Activated CD4-positive, alpha-beta T cell treated with anti-CD3 and anti-CD28 coated beads, Interleukin-2, amount 50 U/mL, for 4 hours (primary cell): ENCODE data around the gene PPA1.
"Not testable (repeated sequence)": the region's sequence is repeated elsewhere in the genome, so short reads cannot be mapped to it uniquely, and the experiment has no call there.

Experiments used
- DNase-seq, 2 experiments: peaks; one replicate each; pipeline ENCODE4 v3.0.0-alpha.2; 2020

PPA1 gene

DNA sequence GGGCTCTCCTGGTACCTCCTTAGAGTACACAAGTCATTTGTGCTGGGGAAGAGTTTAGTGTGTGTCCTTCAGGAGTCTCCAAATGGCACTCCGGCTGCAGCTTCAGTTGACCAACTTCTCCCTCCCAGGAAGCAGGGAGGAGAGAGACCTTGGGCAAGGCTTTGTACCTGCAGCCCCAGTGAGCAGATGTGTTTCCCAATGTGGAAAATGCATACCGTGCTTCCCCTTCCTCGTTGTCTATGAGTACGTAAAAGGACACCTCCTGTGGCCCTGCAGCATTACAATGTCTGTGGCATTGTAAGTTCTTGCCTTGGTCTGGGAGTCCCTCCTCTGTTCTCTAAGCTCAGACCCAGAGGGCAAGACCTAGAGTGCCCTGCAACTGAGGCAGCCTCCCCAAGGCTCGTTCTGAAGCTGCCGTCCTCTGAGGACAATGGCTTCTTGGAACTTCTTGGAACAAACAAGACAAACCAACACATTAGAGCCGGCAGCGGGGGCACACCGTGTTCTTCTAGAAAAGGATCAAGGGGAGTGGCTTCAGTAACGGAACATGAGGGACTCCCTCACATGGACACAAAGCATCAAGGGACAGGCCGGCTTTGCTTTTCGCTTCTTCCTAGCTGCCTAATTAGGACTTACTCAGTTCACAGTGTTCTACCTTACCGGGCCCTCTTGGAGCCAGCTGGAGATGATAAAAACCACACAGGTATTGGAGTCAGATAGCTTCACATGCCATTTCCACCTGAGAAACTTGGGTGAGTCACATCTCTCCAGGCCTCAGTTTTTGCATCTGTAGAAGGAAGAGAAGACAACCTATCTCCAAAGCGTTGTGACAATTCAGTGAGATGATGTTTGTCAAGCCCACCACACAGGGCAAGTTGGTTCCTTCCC lies 20.9 kb upstream of the PPA1 start:
- no peak for DNase-seq

DNA sequence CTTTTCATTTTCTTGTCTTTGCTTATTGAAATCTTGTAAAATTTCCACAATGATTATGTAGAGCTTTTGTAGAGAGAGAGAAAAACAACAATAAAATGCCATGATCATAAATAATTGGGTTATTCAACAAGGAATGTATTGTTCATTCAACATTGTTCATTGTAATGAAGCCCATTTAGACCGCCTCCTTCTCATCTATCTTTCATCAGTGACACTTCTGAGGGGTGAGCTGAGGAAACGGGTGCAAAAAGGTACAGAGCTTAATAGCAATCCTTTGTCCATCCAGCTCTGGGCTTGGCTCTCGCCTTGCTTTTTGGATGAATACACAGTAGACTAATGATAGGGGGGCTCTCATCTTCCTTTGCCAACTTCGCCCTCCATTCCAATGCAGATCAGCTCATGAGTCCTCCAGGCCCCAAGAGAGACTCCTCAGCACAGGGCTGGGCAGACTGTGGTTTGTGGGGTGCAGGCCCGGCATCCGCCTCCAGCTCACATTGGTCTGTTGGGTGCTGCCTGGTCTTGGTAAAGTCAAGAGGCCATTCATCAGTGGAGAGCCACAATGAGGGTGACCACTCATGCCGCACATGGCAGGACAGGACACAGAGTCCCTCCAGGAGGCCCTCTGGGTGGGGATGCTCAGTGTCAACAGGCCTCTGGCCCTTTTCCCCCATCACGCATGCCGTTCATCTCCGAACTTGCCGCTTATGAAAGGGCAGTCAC lies 17.9 kb upstream of the PPA1 start:
- no peak for DNase-seq

DNA sequence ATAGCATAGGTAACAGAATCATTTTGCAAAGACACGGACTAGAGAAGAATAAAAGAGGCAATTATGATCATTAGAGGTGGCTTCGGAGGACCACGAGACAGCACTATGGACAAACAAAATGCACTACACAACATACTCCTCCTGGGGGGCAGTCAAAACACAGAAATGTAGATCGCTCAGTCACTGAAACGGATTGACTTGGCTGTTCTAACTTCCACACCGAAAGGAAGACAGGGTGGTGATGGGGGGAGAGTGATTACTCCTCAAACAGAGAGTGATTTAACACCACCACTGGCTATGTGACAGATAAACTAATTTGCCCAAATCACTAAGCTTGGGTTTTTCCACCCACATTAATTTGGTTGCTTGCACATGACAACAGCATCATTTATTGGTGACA lies 14.1 kb upstream of the PPA1 start:
- DNase-seq: no peak

DNA sequence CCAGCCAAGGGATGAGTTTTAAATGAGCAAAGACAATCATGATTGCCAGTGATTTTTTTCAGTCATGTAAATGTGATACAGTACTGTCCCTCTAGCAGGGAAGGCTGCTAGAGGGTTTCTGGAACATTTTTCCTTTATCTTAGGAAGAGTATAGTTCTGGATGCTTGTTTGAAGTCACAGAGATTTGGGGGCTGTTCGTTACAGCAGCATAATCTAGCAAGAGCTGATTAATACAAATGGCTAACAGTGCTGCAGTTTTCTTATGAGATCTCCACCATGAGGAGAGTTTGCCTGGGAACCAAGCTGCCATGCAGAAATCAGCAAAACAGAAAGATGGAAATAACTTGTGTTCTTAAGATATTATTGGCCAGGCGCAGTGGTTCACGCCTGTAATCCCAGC lies 7.9 kb upstream of the PPA1 start:
- DNase-seq: no peak

DNA sequence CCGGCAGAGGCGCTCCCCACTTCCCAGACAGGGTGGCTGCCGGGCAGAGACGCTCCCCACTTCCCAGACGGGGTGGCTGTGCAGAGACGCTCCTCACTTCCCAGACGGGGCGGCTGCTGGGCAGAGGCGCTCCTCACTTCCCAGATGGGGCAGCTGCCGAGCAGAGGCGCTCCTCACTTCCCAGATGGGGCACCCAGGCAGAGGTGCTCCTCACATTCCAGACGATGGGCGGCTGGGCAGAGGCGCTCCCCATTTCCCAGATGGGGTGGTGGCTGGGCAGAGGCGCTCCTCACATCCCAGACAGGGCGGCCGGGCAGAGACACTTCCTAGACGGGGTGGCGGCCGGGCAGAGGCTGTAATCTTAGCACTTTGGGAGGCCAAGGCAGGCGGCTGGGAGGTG lies 6.8 kb upstream of the PPA1 start:
- DNase-seq: not testable (repeated sequence)

DNA sequence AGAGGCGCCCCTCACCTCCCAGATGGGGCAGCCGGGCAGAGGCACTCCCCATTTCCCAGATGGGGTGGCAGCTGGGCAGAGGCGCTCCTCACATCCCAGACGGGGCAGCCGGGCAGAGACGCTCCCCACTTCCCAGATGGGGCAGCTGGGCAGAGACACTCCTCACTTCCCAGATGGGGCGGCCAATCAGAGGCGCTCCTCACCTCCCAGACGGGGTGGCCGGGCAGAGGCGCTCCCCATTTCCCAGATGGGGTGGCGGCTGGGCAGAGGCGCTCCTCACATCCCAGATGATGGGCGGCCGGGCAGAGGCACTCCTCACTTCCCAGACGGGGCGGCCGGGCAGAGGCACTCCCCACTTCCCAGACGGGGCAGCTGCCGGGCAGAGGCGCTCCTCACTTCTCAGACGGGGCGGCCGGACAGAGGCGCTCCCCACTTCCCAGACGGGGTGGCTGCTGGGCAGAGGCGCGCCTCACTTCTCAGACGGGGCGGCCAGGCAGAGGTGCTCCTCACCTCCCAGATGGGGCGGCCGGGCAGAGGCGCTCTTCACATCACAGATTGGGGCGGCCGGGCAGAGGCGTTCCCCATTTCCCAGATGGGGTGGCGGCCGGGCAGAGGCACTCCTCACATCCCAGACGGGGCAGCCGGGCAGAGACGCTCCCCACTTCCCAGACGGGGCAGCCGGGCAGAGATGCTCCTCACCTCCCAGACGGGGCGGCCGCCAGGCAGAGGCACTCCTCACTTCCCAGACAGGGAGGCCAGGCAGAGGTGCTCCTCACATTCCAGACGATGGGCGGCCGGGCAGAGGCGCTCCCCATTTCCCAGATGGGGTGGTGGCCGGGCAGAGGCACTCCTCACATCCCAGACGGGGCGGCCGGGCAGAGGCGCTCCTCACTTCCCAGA lies 6.1 kb upstream of the PPA1 start:
- DNase-seq: not testable (repeated sequence)

DNA sequence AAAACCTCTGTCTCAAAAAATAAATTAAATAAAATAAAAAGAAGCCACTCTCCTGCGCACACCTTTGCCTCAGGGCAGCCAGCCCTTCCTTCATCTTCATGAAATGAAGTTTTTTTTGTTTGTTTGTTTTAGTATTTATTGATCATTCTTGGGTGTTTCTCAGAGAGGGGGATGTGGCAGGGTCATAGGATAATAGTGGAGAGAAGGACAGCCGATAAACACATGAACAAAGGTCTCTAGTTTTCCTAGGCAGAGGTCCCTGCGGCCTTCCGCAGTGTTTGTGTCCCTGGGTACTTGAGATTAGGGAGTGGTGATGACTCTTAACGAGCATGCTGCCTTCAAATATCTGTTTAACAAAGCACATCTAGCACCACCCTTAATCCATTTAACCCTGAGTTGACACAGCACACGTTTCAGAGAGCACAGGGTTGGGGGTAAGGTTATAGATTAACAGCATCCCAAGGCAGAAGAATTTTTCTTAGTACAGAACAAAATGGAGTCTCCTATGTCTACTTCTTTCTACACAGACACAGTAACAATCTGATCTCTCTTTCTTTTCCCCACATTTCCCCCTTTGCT lies 4.8 kb upstream of the PPA1 start:
- DNase-seq: not testable (repeated sequence)

DNA sequence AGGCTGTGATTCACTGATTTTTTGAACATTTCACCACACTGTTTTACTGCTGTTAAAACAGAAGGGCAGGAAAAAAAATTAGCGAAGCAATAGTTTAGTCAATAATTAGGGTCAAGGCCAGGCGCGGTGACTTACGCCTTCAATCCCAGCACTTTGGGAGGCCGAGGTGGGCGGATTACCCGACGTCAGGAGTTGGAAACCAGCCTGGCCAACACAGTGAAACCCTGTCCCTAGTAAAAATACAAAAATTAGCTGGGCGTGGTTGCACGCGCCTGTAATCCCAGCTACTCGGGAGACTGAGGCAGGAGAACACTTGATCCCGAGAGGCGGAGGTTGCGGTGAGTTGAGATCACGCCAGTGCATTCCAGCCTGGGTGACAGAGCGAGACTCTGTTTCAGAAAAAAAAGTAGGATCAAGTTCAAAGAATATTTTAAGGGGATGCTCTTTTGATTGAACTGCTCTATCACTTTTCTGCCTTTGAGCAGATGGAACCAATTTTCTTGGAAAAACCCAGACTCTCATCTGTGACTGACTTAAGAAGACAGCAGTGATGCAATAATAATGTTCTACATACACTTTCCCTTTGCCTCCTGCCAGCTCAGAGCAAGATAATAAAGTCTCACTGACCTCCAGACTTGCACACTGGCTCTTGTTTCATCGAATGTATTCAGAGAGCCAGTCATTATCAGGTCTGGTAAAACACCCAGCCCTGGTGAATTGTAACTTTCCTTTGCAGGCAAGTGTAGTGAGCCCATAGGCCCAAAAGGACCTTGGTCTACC lies 1.6 kb upstream of the PPA1 start:
- DNase-seq: no peak

DNA sequence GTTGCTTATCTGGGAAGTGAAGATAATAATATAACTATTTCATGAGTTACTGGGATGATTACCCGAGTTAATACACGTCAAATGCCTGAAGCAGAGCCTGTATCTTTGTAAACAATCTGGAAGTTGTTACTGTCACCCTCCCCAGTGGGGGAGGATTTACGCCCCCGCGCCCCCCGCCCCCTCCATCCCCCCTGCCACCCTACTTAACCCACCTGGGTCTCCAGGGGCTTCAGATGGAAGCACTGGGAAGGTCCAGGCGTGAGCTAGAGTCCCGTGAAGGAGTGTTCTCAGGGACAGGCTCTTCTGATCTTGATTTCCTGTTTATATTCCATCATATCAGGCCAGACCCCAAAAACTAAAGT lies 691 bp upstream of the PPA1 start:
- no peak for DNase-seq

DNA sequence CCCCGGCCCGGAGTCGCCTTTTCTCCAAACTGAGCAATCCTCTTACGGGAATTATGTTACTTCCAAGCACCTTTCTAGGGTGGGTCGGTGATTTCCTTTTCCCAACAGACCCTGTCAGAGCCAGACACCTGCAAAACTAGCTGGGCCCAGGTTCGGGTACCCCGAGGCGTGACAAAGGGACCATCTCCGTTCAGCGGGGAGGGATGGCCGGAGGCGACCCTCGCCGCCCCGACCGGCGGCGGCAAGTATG lies 445 bp downstream of the PPA1 start:
- DNase-seq: peak; percentile 10 to 13

DNA sequence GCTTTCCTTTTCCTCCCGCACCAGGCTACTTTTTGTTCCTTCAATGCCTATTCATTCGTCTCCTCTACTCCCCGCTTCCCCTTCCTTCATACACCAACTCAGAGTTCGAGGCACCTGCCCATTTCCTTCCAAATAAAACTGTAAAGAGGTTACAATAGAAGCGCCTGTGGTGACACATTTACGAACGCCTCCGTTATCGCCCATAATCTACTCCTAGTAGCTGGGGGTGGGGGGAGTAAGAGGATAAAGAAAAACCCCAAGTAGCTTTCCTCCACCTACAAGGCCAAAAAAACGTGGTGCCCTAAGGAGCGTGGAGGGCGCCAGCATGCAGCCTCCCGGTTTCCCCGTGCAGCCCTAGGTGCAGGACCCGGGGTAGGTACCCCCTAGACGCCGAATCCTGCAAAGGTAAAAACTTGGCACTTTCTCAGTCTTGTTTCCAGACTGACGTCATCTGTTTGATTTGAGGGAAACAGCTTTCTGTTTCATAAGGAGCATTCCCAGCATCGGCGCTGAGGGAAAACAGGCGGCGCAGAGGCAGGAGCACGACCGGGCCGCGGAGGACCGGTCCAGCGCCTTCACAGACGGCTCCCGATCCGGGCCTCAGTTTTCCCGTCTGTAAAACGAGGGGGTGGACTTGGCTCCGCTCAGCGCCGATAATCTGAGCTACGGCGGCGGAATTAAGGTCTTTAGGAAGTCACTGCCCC lies 922 bp downstream of the PPA1 start:
- DNase-seq: peak; percentile 42 to 44

DNA sequence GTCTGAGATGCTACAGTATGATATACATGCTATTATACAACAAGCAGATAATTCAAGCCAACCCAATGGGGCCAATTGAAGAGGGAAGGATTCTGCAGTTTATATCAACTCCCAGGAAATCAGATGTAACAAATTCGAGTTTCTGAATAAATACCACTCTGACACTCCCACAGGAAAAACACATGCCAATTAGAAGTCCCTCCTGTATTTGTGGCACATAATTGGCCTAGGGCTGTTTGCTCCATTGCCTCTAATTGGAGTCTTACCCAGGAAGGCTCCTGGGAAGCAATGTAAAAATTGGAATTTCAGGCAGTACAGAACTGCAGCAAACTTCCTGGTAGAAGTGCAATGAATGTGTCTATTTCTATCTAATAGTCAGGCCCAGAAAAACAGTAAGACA lies 4.7 kb downstream of the PPA1 start:
- DNase-seq: no peak

DNA sequence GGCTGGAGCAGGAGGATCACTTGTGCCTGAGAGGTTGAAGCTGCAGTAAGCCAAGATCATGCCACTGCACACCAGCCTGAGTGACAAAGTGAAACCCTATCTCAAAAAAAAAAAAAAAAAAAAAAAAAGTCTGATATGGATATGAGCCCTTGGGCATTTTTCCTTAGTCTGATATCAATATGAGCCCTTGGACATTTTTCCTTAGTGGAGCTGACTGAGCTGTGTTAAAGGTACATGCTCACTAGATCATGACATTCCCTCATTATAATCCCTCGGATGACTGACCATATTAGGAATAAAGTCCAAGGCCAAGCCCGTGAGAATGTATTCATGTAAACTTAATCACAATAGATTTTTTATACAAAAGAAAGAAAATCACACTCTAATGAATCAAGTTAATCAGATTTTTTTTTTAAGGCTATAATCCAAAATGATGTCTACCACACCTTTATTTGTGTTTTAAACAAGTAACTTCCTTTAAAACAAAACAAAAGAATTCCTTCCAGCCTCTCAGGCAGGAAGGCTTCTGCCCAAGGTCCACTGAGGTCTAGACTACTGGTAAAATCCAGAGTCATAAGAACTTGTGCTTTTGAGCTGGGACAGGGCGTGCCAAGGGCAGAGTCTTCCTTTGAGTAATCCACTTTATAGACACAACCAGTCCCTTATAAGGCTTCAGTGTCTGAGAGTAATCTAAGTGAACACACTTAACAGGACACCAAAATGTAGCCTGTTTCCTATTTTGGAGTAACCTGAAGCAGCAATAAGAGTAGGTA lies 5.5 kb downstream of the PPA1 start:
- DNase-seq: no peak

DNA sequence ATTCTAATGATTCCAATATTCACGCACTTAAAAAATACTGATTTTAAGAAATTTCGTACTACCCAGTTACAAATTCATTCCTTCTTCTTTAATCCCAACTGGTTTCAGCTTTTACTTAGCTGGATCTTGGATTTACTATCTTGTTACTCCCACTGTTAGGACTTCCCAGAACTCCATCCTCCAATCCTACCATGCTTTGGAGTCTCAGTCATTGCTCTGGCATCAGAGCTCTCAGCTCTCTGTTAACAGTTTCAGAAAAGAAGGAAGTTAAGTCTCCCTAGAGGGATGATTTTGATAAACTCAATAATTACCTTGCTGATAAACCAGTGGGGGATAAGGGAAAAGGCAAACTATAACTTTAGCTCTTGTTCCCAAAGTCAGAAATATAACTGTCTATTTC lies 9.5 kb downstream of the PPA1 start:
- no peak for DNase-seq

DNA sequence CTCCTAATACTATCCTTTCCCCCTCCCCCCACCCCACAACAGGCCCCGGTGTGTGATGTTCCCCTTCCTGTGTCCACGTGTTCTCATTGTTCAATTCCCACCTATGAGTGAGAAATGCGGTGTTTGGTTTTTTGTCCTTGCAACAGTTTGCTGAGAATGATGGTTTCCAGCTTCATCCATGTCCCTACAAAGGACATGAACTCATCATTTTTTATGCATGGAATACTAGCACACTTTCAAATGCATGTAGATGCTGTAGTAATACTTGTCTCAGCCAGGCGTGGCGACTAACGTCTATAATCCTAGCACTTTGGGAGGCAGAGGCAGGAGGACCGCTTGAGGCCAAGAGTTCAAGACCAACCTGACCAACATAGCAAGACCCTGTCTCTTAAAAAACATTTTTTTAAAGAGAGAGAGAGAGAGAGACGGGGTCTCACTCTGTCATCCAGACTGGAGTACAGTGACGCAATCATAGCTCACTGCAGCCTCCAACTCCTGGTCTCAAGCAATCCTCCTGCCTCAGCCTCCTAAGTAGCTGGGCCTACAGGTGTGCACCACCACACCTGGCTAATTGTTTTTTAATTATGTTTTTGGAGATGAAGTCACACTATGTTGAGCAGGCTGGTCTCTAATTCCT lies 10.3 kb downstream of the PPA1 start:
- not testable (repeated sequence) for DNase-seq

DNA sequence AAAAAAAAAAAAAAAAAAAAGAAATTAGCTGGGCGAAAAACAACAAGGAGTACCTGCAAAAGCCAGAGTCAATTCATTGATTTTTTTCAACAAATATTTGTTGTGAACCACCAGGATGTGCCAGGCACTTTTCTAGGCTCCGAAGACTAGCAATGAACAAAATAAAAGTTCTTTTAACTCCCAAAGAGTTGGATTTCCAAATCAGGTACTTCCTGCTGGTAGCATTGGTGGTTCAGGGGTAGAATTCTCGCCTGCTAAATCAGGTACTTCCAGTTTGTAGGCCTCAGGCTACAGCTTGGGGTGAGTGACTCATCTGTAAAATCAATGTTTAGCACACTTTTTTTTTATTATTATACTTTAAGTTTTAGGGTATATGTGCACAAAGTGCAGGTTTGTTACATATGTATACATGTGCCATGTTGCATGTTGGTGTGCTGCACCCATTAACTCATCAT lies 10.9 kb downstream of the PPA1 start:
- DNase-seq: no peak

DNA sequence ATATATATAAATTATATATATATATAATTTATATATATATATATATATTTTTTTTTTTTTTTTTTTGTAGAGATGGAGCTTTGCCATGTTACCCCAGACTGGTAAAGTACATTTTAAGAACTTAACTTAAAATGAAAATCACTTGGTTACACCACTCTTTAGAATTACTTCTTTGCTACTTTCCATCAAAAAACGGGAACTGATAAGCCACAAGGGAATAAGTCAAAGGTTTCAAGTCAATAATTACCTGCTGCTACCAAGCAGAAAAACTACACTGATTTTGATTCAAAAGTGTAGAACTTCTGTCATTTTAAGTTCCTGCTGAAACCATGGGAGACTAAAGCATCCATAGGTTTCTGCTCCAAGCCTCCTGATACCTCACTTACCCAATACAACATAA lies 12.2 kb downstream of the PPA1 start:
- DNase-seq: no peak

DNA sequence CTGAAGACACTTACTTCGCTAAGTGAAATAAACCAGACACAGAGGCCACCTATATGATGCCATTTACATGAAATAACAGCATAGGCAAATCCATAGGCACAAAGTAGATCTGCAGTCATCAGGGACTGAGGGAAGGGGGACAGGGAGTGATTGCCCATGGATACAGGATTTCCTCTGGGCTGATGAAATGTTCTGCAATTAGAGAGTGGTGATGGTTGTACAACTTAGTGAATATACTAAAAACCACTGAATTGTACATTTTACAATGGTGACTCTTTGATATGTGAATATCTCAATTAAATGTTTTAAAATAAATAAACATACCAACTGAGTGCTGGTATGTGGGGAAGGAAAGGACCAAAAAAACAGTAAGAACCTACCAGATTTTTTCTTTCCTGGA lies 20.4 kb downstream of the PPA1 start:
- no peak for DNase-seq

DNA sequence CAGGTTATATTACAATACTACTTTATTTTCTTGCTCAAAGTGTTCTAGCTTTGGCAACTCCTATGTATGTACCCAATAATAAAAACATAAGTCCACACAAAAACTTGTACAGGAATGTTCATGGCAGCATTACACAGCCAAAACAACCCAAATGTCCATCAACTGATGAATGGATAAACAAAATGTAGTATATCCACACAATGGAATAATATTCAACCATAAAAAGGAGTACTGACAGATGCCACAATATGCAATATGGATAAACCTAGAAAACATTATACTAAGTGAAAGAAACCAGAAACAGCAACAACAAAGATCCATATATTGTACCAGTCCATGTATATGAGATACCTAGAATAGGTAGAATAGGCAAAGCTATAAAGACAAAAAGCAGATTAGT lies 21.0 kb downstream of the PPA1 start:
- DNase-seq: no peak

DNA sequence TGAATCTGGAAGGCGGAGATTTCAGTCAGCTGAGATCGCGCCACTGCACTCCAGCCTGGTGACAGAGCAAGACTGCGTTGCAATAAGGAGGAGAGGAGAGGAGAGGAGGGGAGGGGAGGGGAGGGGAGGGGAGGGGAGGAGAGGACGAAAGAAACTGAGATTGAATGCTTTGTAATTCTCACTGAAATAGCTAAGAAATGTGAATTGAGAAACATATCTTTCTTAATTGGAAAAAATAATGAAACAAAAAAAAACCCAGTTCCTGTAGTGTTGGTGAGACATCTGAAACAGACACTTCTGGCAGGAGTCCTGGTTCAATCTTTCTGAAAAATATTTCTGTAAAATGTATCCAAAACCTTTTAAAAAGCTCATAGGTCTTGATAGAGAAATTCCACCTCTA lies 26.5 kb downstream of the PPA1 start:
- no peak for DNase-seq
